GM12865 (cell line): ENCODE results near the gene PDE9A.

Experiments
- DNase-seq: peaks from one replicate; pipeline ENCODE4 v3.0.0; 2010; ENCODE audit warnings: low read depth
- H3K4me3 ChIP-seq: 2 replicates; pipeline ENCODE4 v1.5.1; 2011; ENCODE audit warnings: mild to moderate bottlenecking, low read depth, low read length, control low read depth
- CTCF ChIP-seq: IDR thresholded peaks from 2 replicates; pipeline ENCODE4 v1.5.1; 2011; ENCODE audit warnings: low read length, control low read depth, low read depth, inconsistent platforms; ENCODE audit not compliant: insufficient read depth; ENCODE audit errors: missing control alignments

The PDE9A gene

GRCh38 chr21:42616941-42617340, 36.5 kb upstream of the PDE9A start:
- no peak for TF ChIP-seq CTCF
- no peak for DNase-seq
- no peak overlapping the region for H3K4me3 ChIP-seq

- H3K4me3 ChIP-seq = no peak overlapping the region
- DNase-seq = no peak
- no peak for TF ChIP-seq CTCF
These were observed 35.9 kb upstream of the PDE9A start for GRCh38 chr21:42617486-42617885.

- no peak for DNase-seq
- TF ChIP-seq CTCF = no peak
- H3K4me3 ChIP-seq = no peak overlapping the region
These were observed 34.7 kb upstream of the PDE9A start for GRCh38 chr21:42618707-42619102.

GRCh38 chr21:42619166-42619565, 34.3 kb upstream of the PDE9A start:
- no peak overlapping the region for H3K4me3 ChIP-seq
- no peak for DNase-seq
- no peak for TF ChIP-seq CTCF

GRCh38 chr21:42619841-42620240, 33.6 kb upstream of the PDE9A start:
- DNase-seq = no peak

GRCh38 chr21:42621166-42621818, 32.1 kb upstream of the PDE9A start:
- H3K4me3 ChIP-seq = no peak overlapping the region
- DNase-seq = no peak
- no peak for TF ChIP-seq CTCF

More at GRCh38 chr21:42619841-42620240, 33.6 kb upstream of the PDE9A start:
- no peak overlapping the region for H3K4me3 ChIP-seq
- no peak for TF ChIP-seq CTCF

- H3K4me3 ChIP-seq = no peak overlapping the region
- DNase-seq = no peak
- no peak for TF ChIP-seq CTCF
These were observed 31.6 kb upstream of the PDE9A start for GRCh38 chr21:42621819-42622177.
